Activated T-cell treated with anti-CD3 and anti-CD28 coated beads, Interleukin-2, amount 50 U/mL, for 72 hours (primary cell): Measurements from ENCODE around the gene OSBP2. TPM values are rescaled to one million over a fixed set of nuclear protein-coding genes. Genes with fewer than 3 reads are reported as not detected.

Source experiments
- ATAC-seq, 2 donors: fragments of 150-1000 bp; cut with Tn5 transposase; replicated peaks in 1 of 2; 2 replicates each; pipeline ENCODE4 v1.10.0; 2021; ENCODE audit warnings: moderate library complexity in 2 of 2, mild to moderate bottlenecking in 1 of 2
- DNase-seq, 2 donors: peaks; one replicate each; pipeline ENCODE4 v3.0.0; 2021 to 2022; ENCODE audit warnings: mixed read lengths in 1 of 2
- H3K27ac Mint-ChIP-seq: one replicate; pipeline ENCODE4 v1.8.0; 2022; ENCODE audit warnings: mild to moderate bottlenecking, moderate library complexity, mixed read lengths
- H3K27me3 Mint-ChIP-seq: one replicate; pipeline ENCODE4 v1.8.0; 2022; ENCODE audit warnings: low read depth, mixed read lengths
- H3K36me3 Mint-ChIP-seq, 2 donors: one replicate each; pipeline ENCODE4 v1.8.0; 2022; ENCODE audit warnings: mixed read lengths in 2 of 2, mild to moderate bottlenecking in 1 of 2; ENCODE audit not compliant: insufficient read depth in 2 of 2
- H3K4me1 Mint-ChIP-seq: one replicate; pipeline ENCODE4 v1.8.0; 2022; ENCODE audit warnings: low read depth, mixed read lengths
- H3K4me3 Mint-ChIP-seq, 2 donors: one replicate each; pipeline ENCODE4 v1.8.0; 2022; ENCODE audit warnings: mild to moderate bottlenecking in 2 of 2, mixed read lengths in 2 of 2, moderate library complexity in 2 of 2
- H3K9me3 Mint-ChIP-seq, 2 donors: one replicate each; pipeline ENCODE4 v1.8.0; 2022; ENCODE audit warnings: mixed read lengths in 2 of 2
- total RNA-seq, 2 donors: library from RNA; stranded (reverse); gene quantifications; one replicate each; pipeline ENCODE4 v1.2.3, GENCODE V29; 2022

The OSBP2 gene
- total RNA-seq, 2 donors from 2014 or later = 7.2 to 11.9 TPM

GRCh38 chr22:30861688-30862552, 167.2 kb downstream of the OSBP2 start:
- Mint-ChIP-seq H3K9me3 (no peaks in the 10 kb centered on the region), H3K36me3 (no peaks in the 10 kb centered on the region), H3K4me3 (no peak overlapping the region), H3K27me3 (no peaks in the 10 kb centered on the region), H3K27ac (no peak overlapping the region), H3K4me1 (no peaks in the 10 kb centered on the region)
- ATAC-seq = no peak
- no peak for DNase-seq

- H3K4me3 Mint-ChIP-seq = no peak overlapping the region
- H3K36me3 Mint-ChIP-seq = no peaks in the 10 kb centered on the region
- no peak for ATAC-seq
- no peaks in the 10 kb centered on the region for H3K9me3 Mint-ChIP-seq
- no peaks in the 10 kb centered on the region for H3K27me3 Mint-ChIP-seq
- H3K27ac Mint-ChIP-seq = no peak overlapping the region
- no peaks in the 10 kb centered on the region for H3K4me1 Mint-ChIP-seq
- no peak for DNase-seq
These were observed 168.6 kb downstream of the OSBP2 start for GRCh38 chr22:30863081-30863833.

GRCh38 chr22:30864441-30865420, 170.1 kb downstream of the OSBP2 start:
- H3K4me1 Mint-ChIP-seq = no peaks in the 10 kb centered on the region
- H3K36me3 Mint-ChIP-seq = no peaks in the 10 kb centered on the region
- ATAC-seq (no peak), DNase-seq (no peak)
- no peak overlapping the region for H3K27ac Mint-ChIP-seq
- no peaks in the 10 kb centered on the region for H3K9me3 Mint-ChIP-seq
- H3K27me3 Mint-ChIP-seq = no peaks in the 10 kb centered on the region
- no peak overlapping the region for H3K4me3 Mint-ChIP-seq

GRCh38 chr22:30865656-30866055, 171.0 kb downstream of the OSBP2 start:
- H3K9me3 Mint-ChIP-seq = no peaks in the 10 kb centered on the region
- ATAC-seq = no peak
- H3K27me3 Mint-ChIP-seq = no peaks in the 10 kb centered on the region
- H3K27ac Mint-ChIP-seq = no peak overlapping the region
- no peaks in the 10 kb centered on the region for H3K36me3 Mint-ChIP-seq
- no peak overlapping the region for H3K4me3 Mint-ChIP-seq
- no peaks in the 10 kb centered on the region for H3K4me1 Mint-ChIP-seq
- no peak for DNase-seq

DNA sequence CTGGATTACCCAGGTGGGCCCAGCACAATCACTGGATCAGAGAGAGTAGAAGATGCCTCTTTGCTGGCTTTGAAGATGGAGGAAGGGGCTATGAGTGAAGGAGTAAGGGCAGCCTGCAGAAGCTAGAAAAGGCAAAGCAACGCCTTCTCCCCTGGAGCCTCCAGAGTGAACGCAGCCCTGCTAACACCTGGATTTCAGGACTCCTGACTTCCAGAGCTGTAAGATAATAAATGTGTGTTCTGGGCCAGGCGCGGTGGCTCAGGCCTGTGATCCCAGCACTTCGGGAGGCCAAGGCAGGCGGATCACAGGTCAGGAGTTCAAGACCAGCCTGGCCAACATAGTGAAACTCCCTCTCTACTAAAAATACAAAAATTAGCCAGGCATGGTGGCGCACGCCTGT, 171.5 kb downstream of the OSBP2 start:
- no peaks in the 10 kb centered on the region for H3K4me1 Mint-ChIP-seq
- no peak for ATAC-seq
- H3K36me3 Mint-ChIP-seq = no peaks in the 10 kb centered on the region
- no peaks in the 10 kb centered on the region for H3K9me3 Mint-ChIP-seq
- no peak overlapping the region for H3K4me3 Mint-ChIP-seq
- no peak overlapping the region for H3K27ac Mint-ChIP-seq
- DNase-seq = no peak
- H3K27me3 Mint-ChIP-seq = no peaks in the 10 kb centered on the region

DNA sequence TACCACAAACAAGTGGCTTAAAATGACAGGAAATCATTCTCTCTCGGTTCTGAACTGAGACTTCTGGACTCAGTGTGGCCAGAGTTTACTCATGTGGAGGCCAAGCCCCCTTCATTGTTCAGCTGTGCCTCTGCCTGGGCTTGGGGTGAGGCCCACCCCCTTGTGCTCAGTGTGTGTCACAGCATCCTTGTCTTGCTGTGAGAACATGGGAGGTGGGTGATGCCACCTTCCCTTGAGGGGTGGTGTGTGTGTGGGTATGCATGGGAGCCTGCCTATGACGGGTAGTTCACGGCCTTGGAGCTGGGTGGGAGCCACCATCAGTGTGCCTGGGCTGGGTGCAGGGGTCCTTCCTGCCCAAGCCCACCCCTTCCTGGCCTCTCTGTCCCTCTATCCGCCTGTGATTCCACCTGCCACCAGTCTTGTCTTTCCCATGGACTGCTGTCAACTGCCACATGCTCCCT, 172.2 kb downstream of the OSBP2 start:
- no peak overlapping the region for H3K4me3 Mint-ChIP-seq
- ATAC-seq (peak; percentile 40 to 69), DNase-seq (peak in 1 of 2 donors; percentile 13)
- H3K36me3 Mint-ChIP-seq = no peaks in the 10 kb centered on the region
- no peaks in the 10 kb centered on the region for H3K4me1 Mint-ChIP-seq
- H3K27me3 Mint-ChIP-seq = no peaks in the 10 kb centered on the region
- no peaks in the 10 kb centered on the region for H3K9me3 Mint-ChIP-seq
- no peak overlapping the region for H3K27ac Mint-ChIP-seq

DNA sequence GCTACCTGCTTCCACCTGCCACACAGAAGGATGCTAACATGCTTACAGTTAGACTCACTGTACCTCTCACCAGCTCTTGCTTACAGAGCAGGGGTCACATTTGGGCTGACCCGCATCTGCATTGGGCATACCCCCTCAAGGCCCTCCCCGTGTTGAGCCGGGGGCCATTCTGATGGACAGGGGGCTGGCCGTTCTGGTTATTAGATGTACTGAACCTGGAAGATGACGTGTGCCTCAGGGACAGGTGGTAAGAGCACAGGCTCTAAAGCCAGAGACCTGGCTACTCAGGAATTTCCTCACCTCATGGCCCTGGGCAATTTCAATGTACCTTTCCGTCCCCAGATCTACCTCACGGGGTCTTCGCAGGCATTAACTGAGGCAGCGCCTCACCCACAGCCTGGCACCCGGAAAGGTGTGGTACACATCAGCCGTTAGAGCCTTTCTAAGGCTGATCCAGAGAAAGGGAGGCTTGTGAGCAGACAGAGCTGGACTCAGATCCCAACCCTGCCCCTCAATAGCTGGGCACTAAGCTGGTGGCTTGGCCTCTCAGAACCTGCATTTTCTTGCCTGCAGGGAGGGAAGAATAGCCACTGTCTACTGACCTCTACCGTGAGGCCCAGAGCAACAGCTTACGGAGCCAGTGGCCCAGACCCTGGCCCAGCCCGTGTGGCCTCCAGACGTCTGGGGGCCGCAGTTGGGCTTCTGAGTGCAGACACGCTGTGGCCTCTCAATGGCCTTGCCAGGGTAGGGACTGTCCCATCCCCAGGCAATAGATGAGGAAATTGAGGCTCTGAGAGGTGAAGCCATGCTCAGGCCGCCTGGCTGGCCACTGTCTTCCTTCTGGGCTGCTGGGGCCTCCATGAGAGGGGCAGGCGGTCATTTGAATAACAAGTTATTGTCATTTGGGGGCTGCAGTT, 173.3 kb downstream of the OSBP2 start:
- Mint-ChIP-seq H3K9me3 (no peaks in the 10 kb centered on the region), H3K4me1 (no peaks in the 10 kb centered on the region), H3K4me3 (no peak overlapping the region), H3K27ac (no peak overlapping the region), H3K36me3 (no peaks in the 10 kb centered on the region), H3K27me3 (no peaks in the 10 kb centered on the region)
- ATAC-seq (no peak), DNase-seq (no peak)

GRCh38 chr22:30868663-30869385, 174.2 kb downstream of the OSBP2 start:
- DNase-seq (no peak), ATAC-seq (peak in 1 of 2 donors; percentile 17)
- Mint-ChIP-seq H3K4me1 (no peaks in the 10 kb centered on the region), H3K9me3 (no peaks in the 10 kb centered on the region), H3K4me3 (no peak overlapping the region), H3K36me3 (no peaks in the 10 kb centered on the region), H3K27ac (no peak overlapping the region), H3K27me3 (no peaks in the 10 kb centered on the region)

- no peaks in the 10 kb centered on the region for H3K36me3 Mint-ChIP-seq
- no peak for ATAC-seq
- no peaks in the 10 kb centered on the region for H3K9me3 Mint-ChIP-seq
- H3K27ac Mint-ChIP-seq = no peak overlapping the region
- no peaks in the 10 kb centered on the region for H3K27me3 Mint-ChIP-seq
- H3K4me3 Mint-ChIP-seq = no peak overlapping the region
- H3K4me1 Mint-ChIP-seq = no peaks in the 10 kb centered on the region
- no peak for DNase-seq
These were observed 175.2 kb downstream of the OSBP2 start for GRCh38 chr22:30869667-30870395.

DNA sequence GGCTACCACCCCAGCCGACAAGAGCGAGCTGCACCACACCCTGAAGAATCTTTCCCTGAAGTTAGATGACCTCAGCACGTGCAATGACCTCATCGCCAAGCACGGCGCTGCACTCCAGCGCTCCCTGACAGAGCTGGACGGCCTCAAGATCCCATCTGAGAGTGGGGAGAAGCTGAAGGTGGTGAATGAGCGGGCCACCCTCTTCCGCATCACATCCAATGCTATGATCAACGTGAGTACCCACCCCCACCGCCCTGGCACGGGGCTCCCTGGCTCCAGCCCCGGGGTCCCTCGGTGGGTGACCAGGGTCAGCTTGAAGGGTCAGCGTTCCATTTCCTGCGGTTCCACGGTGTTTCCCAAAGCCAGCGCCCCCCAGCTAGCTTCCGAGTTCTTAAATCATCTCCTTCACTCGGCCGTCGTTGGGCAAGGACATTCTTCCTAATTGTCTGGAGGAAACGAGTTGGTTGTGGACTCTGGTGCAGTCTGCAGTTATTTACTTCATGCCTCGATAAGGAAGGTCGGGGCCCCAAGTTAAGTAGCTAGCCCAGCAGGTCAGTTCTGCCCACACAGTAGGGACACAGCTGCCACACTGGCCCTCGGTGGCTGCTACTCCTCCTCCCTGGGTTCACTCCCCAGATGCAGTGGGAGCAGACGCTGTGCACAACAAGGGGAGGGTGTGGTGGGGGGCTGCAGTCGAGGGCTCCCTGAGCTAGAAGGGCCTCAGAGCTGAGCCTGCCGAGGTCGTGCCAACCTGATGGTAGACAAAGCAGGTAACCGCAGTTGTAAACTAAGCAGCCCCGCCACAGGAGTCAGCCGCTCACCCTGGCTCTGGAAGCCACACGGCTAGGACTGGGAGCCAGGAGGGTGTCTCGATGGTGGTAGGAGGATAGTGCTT, 176.0 kb downstream of the OSBP2 start:
- no peaks in the 10 kb centered on the region for H3K4me1 Mint-ChIP-seq
- ATAC-seq (no peak), DNase-seq (no peak)
- H3K4me3 Mint-ChIP-seq = no peak overlapping the region
- no peaks in the 10 kb centered on the region for H3K36me3 Mint-ChIP-seq
- H3K9me3 Mint-ChIP-seq = no peaks in the 10 kb centered on the region
- H3K27ac Mint-ChIP-seq = no peak overlapping the region
- no peaks in the 10 kb centered on the region for H3K27me3 Mint-ChIP-seq
